Measurements from ENCODE around the gene ERC1. TPM values are rescaled to one million over a fixed set of nuclear protein-coding genes. Genes with fewer than 3 reads are reported as not detected.

Gene ERC1
- total RNA-seq, 1 experiment from 2014 or later, result 31.5 TPM

DNA sequence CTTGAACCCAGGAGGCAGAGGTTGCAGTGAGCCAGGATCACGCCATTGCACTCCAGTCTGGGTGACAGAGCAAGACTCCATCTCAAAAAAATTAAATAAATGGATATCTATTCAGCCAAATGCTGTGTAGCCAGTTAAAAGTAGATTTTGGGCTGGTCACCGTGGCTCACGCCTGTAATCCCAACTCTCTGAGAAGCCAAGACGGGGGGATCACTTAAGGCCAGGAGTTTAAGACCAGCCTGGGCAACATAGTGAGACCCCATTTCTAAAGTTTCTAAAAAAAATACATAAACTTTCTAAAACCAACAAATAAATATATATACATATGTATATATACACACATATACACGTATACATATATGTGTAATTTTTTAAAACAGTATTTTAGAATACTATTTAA, 414.6 kb downstream of the ERC1 start:
- no peaks in the 10 kb centered on the region for H3K27me3 ChIP-seq
- H3K36me3 ChIP-seq, result peaks cover 12% of the 10 kb centered on the region; the same call in 1 of the 2 replicates
- H3K9me3 ChIP-seq (replicated peaks), result no peaks in the 10 kb centered on the region
- no peak for DNase-seq
- H3K4me1 ChIP-seq, result no peaks in the 10 kb centered on the region
- H3K27ac ChIP-seq, result no peak overlapping the region
- H3K4me3 ChIP-seq, result no peak overlapping the region

DNA sequence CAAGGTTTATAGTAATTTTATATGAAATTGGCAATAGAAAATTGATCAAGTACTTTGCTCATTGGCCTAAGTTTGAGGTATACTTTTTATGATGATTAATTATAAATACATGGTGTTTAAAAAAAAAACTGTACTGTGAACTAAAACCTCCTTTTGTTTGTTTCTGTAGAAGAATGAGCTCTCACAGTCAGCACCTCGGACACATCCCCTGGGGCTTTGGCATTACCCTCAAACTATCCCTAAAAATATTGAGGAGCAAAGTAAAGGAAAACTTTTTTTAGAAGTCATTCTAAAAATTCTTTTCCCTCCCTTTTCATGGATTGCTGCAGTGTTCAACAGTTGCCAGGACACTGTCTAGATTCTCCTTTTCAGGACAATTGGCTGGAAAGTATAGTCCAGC, 419.8 kb downstream of the ERC1 start:
- Histone ChIP-seq H3K27ac (no peak overlapping the region), H3K27me3 (no peaks in the 10 kb centered on the region), H3K9me3 (replicated peaks) (no peaks in the 10 kb centered on the region; the same call in 1 of the 2 replicates), H3K4me1 (no peaks in the 10 kb centered on the region), H3K36me3 (peaks cover 16% of the 10 kb centered on the region), H3K4me3 (no peak overlapping the region)
- no peak for DNase-seq

- H3K27me3 ChIP-seq, result no peaks in the 10 kb centered on the region
- H3K9me3 ChIP-seq (replicated peaks), result no peaks in the 10 kb centered on the region; the same call in 1 of the 2 replicates
- H3K4me3 ChIP-seq, result no peak overlapping the region
- no peak overlapping the region for H3K27ac ChIP-seq
- peaks cover 15% of the 10 kb centered on the region for H3K36me3 ChIP-seq
- no peaks in the 10 kb centered on the region for H3K4me1 ChIP-seq
- DNase-seq, result no peak
Measured at GRCh38 chr12:1413930-1414329, 422.9 kb downstream of the ERC1 start.

GRCh38 chr12:1418144-1418543, 427.1 kb downstream of the ERC1 start:
- no peak overlapping the region for H3K27ac ChIP-seq
- DNase-seq, result no peak
- peaks cover 10% of the 10 kb centered on the region for H3K9me3 ChIP-seq (replicated peaks)
- no peaks in the 10 kb centered on the region for H3K27me3 ChIP-seq
- H3K4me3 ChIP-seq, result no peak overlapping the region
- no peaks in the 10 kb centered on the region for H3K4me1 ChIP-seq
- H3K36me3 ChIP-seq, result peaks cover 10% of the 10 kb centered on the region

- H3K27me3 ChIP-seq, result no peaks in the 10 kb centered on the region
- H3K4me1 ChIP-seq, result no peaks in the 10 kb centered on the region
Measured at GRCh38 chr12:1419849-1420371, 428.9 kb downstream of the ERC1 start.

GRCh38 chr12:1421091-1421846, 430.2 kb downstream of the ERC1 start:
- Histone ChIP-seq H3K4me3 (no peak overlapping the region), H3K27ac (no peak overlapping the region), H3K9me3 (replicated peaks) (peaks cover 10% of the 10 kb centered on the region), H3K4me1 (no peaks in the 10 kb centered on the region), H3K36me3 (peaks cover 8% of the 10 kb centered on the region), H3K27me3 (no peaks in the 10 kb centered on the region)
- no peak for DNase-seq

More at GRCh38 chr12:1419849-1420371, 428.9 kb downstream of the ERC1 start:
- no peak overlapping the region for H3K27ac ChIP-seq
- no peak for DNase-seq
- no peak overlapping the region for H3K4me3 ChIP-seq
- peaks cover 8% of the 10 kb centered on the region for H3K36me3 ChIP-seq
- peaks cover 10% of the 10 kb centered on the region for H3K9me3 ChIP-seq (replicated peaks)

- Histone ChIP-seq H3K27me3 (no peaks in the 10 kb centered on the region), H3K27ac (no peak overlapping the region), H3K9me3 (replicated peaks) (peaks cover 10% of the 10 kb centered on the region), H3K36me3 (peaks cover 8% of the 10 kb centered on the region), H3K4me1 (no peaks in the 10 kb centered on the region), H3K4me3 (no peak overlapping the region)
- DNase-seq, result no peak
Measured at GRCh38 chr12:1422604-1423315, 431.7 kb downstream of the ERC1 start.

GRCh38 chr12:1424674-1425395, 433.8 kb downstream of the ERC1 start:
- peaks cover 10% of the 10 kb centered on the region for H3K9me3 ChIP-seq (replicated peaks)
- no peaks in the 10 kb centered on the region for H3K4me1 ChIP-seq
- no peak overlapping the region for H3K27ac ChIP-seq
- no peak for DNase-seq
- H3K36me3 ChIP-seq, result peaks cover 3% of the 10 kb centered on the region; the same call in 1 of the 2 replicates
- H3K27me3 ChIP-seq, result no peaks in the 10 kb centered on the region
- no peak overlapping the region for H3K4me3 ChIP-seq

- Histone ChIP-seq H3K4me1 (no peaks in the 10 kb centered on the region), H3K27me3 (no peaks in the 10 kb centered on the region), H3K9me3 (replicated peaks) (peaks cover 10% of the 10 kb centered on the region), H3K27ac (no peak overlapping the region), H3K4me3 (no peak overlapping the region), H3K36me3 (peaks cover 3% of the 10 kb centered on the region; the same call in 1 of the 2 replicates)
- no peak for DNase-seq
Measured at GRCh38 chr12:1425396-1425729, 434.3 kb downstream of the ERC1 start.

GRCh38 chr12:1428671-1429070, 437.6 kb downstream of the ERC1 start:
- DNase-seq, result no peak
- no peaks in the 10 kb centered on the region for H3K9me3 ChIP-seq (replicated peaks)
- no peaks in the 10 kb centered on the region for H3K4me1 ChIP-seq
- no peaks in the 10 kb centered on the region; the same call in 1 of the 2 replicates for H3K36me3 ChIP-seq
- no peak overlapping the region for H3K4me3 ChIP-seq
- H3K27me3 ChIP-seq, result no peaks in the 10 kb centered on the region
- no peak overlapping the region for H3K27ac ChIP-seq

- no peaks in the 10 kb centered on the region; the same call in 1 of the 2 replicates for H3K36me3 ChIP-seq
- H3K4me3 ChIP-seq, result no peak overlapping the region
- H3K27me3 ChIP-seq, result no peaks in the 10 kb centered on the region
- H3K9me3 ChIP-seq (replicated peaks), result no peaks in the 10 kb centered on the region
- H3K27ac ChIP-seq, result no peak overlapping the region
- no peaks in the 10 kb centered on the region for H3K4me1 ChIP-seq
- DNase-seq, result no peak
Measured at GRCh38 chr12:1429980-1430379, 439.0 kb downstream of the ERC1 start.

GRCh38 chr12:1434296-1434955, 443.4 kb downstream of the ERC1 start:
- Histone ChIP-seq H3K27me3 (no peaks in the 10 kb centered on the region), H3K4me3 (no peak overlapping the region), H3K4me1 (no peaks in the 10 kb centered on the region), H3K9me3 (replicated peaks) (no peaks in the 10 kb centered on the region), H3K36me3 (no peaks in the 10 kb centered on the region), H3K27ac (no peak overlapping the region)
- DNase-seq, result no peak

DNA sequence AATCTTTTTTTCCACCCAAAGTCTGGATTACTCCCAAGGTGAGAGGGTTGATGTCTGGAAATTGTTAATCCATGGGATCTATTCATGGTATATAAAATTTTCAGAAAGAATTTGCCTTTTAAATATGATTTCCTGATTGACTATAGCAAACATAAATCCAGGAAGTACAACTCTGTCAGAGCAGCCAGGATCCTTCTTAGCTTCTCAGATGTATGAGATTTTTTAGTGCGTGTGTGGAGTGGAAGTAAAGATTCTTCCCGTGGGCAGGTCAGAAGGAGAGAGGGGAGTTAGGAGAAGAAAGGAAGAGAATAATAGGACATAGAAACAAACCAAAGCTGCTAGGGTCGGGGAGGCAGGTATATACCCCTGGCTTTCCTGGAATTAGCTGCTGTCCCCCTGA, 444.0 kb downstream of the ERC1 start:
- Histone ChIP-seq H3K27me3 (no peaks in the 10 kb centered on the region), H3K4me1 (no peaks in the 10 kb centered on the region), H3K36me3 (no peaks in the 10 kb centered on the region), H3K27ac (no peak overlapping the region), H3K9me3 (replicated peaks) (no peaks in the 10 kb centered on the region), H3K4me3 (no peak overlapping the region)
- no peak for DNase-seq

GRCh38 chr12:1435456-1435855, 444.4 kb downstream of the ERC1 start:
- no peak for DNase-seq
- Histone ChIP-seq H3K27ac (no peak overlapping the region), H3K36me3 (no peaks in the 10 kb centered on the region), H3K4me1 (no peaks in the 10 kb centered on the region), H3K9me3 (replicated peaks) (no peaks in the 10 kb centered on the region), H3K27me3 (no peaks in the 10 kb centered on the region), H3K4me3 (no peak overlapping the region)
